ENCODE measurements around the gene ATP2B3. TPM values are rescaled to one million over a fixed set of nuclear protein-coding genes. Genes with fewer than 3 reads are reported as not detected.

Gene ATP2B3
- total RNA-seq, 1 donor from 2014 or later = 0.12 TPM

DNA sequence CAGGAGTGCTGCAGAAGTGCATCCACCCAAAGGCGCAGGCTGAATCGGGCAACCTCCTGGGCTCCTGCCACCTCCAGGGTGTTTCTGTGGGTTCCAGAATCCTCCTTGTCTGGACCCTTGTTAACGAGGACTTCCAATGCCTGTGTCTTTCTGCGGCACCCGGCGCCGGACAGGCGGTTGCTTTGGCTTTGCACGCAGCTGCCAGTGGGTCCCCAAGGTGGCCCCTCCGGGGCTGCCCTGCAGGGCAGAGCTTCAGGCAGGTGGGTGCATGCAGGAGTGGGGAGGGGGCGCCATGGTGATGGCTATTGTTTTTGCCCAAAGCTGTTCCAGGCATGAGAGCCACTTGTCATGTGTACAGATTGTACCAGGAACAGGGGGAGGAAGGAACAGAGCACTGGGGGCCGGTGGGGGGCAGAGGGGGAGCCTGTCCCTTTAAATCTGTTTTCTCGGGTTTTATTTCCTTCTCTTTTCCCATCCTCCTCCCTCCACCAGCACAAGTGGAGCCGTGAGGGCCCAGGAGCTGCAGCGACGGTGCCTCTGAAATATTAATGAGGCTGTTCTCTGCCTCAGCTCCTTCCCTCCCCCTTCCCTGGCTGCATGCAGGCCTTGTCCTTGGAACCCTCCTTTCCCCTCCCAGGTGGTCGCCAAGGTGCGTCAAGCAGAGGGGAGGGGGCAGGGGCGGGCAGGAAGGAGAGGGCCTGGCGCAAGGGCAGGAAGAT is 13.1 kb downstream of the ATP2B3 start:
- intact Hi-C loops (cut with micrococcal nuclease) = no loop called here

DNA sequence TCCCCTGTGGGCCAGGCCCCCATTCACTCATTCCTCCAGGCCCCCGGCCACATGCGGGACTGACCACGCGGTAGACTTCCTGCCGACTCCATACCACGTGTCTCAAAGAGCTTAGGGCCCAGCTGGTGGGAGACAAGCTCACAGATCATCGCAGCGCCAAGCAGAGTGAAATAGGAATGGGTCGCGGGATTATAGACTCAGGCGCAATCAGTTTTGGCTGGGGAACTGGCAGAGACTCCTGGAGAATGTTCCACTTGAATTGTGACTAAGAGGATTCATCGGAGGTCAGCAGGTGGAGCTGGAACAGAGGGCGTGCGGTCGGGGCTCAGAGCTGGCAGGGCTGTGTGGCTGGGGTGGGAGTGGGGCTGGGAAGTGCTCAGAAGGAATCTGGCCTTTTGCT is 15.6 kb downstream of the ATP2B3 start:
- intact Hi-C loops (cut with micrococcal nuclease) = no loop called here

DNA sequence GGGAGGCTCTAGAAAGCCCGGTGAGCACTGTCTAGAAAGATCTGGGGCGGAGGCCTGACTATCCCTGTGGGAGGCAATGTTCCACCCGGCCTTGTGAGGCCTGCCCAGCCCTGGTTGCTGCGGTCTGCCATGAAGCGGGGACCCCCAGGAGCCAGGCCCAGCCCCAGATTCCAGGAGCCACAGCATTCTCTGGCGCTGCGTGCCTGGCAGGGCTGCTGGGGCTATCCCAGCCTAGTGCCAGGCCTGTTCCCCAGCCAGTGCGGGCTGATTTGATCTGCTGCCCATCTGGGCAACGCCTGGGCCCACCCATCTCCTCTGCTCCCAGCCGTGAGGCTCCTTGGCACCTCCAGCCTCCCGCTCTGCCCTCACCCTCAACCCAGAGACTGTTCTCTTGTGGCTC is 19.6 kb downstream of the ATP2B3 start:
- intact Hi-C loops (cut with micrococcal nuclease) = no loop called here

DNA sequence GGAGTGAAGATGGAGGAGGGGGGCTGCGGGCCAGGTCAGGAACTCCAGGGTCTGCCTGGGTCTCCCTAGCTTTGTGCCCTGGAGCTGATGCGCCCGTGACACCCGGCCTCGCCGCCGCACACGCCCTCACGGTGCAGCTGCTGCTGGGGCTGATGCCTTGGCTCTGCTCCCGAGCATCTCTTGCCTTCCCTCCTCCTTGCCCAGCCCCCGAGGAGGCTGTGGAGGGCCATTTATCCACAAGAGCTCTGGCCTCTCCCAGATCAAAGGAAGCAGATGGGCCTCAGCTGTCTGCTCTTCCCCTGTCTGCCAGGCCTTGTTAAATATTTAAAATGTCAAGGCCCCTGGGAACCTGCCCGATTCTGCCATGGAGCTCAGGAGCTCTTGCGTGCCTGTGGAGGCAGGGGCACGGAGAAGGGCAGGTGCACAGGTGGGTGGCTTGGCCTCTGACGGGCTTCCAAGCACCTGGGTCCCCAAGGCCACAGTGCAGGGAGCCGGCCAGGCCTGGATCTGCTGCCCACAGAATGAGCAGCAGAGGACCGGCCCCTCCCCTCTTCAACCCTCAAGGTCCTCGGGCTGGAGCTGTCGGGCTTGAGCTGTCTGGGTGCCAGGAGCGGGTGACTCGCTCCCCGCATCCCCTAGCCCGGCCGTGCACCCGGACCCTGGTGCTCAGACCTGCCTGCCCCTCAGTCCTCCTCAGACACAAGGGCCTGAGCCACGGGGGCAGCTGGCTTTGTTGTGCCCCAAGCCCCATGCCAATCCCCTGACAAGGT is 20.3 kb downstream of the ATP2B3 start:
- intact Hi-C loops (cut with micrococcal nuclease) = no loop called here

DNA sequence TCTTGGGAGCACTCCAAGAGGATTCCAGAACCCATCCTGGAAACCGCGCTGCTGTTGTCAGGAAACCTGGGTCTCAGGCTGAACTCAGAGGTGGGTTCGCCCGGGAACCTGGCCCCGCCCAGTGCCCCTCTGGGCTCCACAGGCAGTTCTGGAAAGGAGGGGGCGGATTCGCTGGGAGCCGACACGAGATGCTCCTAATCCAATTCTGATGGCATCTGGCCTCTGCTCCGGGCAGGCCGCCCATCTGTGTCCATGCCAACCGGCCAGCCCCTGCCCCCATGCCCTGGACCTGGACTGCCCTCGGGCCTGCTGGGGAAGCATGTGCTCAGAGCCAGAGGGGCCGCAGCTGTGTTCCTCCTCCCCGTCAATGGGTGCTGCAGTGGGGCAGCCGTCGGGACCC is 21.0 kb downstream of the ATP2B3 start:
- intact Hi-C loops (cut with micrococcal nuclease) = no loop called here

DNA sequence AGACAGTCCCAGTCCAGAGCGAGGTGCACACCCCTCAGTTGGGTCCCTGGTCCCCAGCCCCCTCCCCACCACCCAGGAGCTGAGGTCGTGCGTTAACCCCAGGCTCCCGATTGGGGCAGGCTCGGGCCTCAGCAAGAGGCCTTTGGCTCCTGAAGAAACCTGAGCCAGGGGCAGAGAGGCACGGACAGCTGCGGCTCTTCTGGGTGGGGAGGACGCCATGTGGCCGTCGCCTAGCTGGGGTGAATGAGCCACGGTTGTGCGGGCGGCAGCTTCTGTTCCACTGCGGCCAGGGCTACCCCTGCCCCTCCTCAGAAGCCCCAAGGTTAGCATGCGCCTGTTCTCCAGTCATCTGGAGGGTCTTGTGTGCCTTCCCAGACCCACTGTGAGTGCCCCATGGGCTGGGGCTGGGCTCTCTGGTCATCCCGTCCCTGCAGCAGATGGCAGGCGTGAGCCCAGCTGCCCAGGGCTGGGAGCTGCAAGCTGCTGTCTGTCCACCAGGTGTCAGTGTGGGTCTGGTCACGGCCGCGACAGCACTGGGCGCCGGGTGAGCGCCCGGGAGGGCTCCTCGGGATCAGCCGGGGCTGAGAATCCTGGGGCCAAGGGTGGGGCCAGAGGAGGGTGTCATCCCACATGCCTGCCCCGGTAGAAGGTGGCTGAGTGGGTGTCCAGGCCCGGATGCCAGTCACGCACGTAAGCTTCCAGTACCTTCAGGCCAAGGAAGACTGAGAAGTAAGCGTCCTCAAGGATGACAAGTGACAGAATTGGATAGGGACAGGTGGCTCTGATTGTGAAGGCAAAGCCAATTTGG is 21.9 kb downstream of the ATP2B3 start:
- intact Hi-C loops (cut with micrococcal nuclease) = loop anchor here (1.0 kb wide), 1 partner anchor 129 kb away; no protein-coding TSS in a partner anchor

DNA sequence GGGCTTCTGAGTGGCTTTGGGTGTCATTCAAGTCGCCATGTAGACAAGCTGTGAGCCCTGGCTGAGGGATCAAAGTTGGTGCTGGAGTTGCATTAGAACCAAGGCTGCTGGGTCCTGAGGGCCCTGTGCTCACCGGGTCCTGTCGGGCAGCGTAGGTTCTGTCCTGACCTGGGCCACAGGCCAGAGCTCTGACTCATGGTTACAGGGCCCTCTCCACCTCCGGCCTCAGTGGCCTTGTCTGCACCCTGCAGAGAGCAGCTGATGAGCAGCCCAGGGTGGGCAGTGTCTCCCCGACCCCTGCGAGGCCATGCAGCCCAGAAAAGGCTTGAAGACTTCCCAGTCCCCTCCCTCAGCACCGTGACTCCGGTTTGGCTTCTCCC is 22.5 kb downstream of the ATP2B3 start:
- intact Hi-C loops (cut with micrococcal nuclease) = loop anchor here (1.0 kb wide), 1 partner anchor 128 kb away; no protein-coding TSS in a partner anchor

DNA sequence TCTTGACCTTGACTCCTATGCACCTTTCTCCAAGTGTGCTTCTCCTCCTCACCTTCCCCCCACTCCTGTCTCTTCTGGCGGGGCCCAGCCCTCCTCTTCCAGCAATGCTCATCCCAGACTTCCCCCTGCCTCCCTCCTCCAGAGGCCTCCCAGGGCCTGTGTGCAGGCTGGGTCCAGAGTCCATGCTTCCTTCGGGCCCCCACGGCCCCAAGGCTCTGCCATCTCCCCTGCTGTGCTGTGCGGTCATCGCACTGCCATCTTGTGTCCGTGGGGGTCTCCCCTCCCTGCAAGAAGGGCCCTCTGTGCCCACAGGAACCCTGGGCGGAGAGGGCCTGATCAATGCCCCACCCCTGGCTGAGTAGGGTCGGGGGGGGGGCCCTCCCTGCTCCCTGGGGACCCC is 27.3 kb downstream of the ATP2B3 start:
- intact Hi-C loops (cut with micrococcal nuclease) = no loop called here

DNA sequence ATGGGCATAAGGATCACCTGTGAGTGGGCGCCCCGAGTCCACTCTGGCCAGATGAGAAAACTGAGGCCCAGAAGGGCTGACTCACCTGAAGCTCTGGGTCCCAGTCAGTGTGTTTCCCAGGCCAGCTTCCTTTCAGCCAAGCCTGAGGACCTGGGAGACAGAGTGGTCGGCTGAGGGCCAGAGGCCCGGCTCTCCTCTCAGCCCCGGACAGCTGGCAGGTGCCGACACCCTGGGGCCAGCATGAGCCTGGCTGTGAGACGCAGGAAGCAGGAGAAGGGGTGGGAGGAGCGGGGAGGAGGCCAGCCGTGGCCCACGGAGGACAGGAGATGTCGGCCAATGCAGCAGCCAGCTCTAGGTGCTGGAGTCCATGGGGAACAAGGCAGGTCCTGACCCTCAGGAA is 28.9 kb downstream of the ATP2B3 start:
- intact Hi-C loops (cut with micrococcal nuclease) = no loop called here

DNA sequence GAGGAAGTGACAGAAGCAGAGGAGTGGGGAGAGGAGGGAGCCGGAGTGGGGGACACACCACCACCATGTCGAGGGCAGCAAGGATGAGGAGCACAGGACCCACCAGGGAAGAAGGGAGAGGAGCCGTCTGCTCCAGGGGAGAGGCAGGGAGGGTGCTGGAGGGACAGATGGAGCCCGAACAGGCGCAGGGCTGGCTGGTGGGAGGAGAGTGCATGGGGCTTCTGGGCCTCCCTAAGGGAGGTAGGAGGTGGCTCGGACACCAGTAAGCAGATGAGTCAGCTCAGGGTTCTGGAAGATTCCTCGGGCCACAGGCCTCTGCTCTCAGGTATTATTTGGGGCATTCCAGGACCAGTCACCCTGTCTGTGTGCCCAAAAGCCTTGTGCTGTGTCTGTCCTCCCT is 29.8 kb downstream of the ATP2B3 start:
- intact Hi-C loops (cut with micrococcal nuclease) = no loop called here

DNA sequence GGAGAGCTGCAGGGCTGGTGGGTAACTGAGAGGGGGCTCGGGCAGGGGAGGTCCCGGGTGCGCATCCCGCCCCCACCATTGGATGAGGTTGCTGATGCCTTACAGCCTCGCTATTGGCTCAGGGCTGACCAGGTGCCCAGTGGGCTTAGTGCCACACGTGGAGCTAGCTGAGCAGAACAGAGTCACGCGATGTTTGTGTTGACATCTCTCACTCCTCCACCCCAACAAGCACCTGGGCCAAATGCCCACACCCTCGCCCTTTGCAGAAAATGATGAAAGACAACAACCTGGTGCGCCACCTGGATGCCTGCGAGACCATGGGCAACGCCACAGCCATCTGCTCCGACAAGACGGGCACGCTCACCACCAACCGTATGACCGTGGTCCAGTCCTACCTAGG is 31.8 kb downstream of the ATP2B3 start:
- intact Hi-C loops (cut with micrococcal nuclease) = no loop called here

DNA sequence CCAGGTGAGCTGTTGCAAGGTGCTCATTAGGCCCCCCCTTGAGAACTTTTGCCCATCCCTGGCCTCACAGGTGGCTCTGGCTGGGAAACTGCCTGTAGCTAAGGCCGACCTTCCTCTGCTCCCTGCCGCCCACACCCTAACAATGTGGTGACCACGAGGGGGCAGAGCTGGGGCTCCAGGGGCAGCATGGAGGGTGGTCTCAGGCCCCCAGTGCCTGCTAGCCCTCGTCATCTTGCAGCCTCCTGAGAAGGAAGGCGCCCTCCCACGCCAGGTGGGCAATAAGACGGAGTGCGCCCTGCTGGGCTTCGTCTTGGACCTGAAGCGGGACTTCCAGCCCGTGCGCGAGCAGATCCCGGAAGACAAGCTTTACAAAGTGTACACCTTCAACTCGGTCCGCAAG is 32.4 kb downstream of the ATP2B3 start:
- intact Hi-C loops (cut with micrococcal nuclease) = no loop called here

DNA sequence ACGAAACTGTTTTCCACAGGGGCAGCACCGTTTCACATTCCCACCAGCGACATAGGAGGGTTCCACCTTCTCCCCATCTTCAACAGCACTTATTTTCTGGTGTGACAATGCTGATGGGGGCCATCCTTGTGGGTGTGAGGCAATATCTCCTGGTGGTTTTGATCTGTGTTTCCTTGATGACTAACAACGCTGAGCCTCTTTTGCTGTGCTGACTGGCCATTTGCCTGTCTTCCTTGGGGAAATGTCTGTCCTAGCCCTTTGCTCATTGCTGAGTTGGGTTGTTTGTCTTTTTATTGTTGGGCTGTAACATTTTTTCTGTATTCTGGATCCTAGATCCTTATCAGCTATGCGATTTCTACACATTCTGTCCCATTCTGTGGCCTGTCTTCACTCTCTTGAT is 33.7 kb downstream of the ATP2B3 start:
- intact Hi-C loops (cut with micrococcal nuclease) = no loop called here

DNA sequence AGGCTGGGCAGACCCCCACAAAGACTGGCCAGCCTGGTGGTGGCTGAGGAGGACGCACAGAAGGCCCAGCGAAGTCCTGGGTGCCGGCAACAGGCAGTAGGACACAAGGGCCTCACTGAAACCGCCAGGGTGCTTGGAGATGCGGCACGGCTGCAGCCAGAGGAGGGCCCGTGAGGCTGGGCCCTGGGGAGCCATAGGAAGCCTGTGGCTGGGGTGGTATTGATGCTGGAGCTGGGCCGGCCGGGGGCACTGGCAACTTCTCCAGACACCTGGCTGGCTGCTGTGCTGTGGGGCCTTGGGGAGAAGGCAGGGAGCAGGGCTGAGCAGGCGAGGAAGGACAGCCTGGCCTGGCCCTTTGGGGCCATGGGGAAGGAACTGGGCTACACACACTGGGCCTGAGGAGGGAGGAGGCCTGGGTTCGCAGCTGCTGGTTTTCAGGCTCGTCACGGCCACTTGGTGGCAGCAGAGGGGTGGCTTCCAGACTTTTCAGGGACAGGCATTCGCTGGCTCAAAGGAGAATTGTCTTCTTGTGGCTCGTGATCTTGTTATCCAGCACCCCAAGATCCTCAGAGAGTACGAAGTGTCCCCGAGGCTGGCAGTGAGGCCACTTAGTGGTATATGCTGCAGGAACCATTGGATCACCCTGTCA is 37.2 kb downstream of the ATP2B3 start:
- intact Hi-C loops (cut with micrococcal nuclease) = loop anchor here (1.0 to 2.0 kb wide), 3 partner anchors 56 to 114 kb away; no protein-coding TSS in a partner anchor

DNA sequence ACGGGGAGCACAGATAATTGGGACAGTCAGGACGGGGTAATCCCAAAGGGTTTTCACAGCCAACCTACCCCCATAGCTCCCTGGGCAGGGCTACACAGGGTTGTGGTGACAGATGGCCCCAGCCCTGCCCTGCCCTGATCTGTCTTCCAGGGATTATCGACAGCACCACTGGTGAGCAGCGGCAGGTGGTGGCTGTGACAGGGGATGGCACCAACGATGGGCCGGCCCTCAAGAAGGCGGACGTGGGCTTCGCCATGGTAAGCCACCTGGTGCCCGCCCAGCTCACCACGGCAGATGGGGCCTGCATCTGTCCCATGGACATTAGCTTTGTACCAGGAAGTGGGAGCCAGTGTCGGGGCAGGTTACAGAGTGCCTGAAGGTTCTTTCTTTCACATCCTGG is 39.3 kb downstream of the ATP2B3 start:
- intact Hi-C loops (cut with micrococcal nuclease) = no loop called here

DNA sequence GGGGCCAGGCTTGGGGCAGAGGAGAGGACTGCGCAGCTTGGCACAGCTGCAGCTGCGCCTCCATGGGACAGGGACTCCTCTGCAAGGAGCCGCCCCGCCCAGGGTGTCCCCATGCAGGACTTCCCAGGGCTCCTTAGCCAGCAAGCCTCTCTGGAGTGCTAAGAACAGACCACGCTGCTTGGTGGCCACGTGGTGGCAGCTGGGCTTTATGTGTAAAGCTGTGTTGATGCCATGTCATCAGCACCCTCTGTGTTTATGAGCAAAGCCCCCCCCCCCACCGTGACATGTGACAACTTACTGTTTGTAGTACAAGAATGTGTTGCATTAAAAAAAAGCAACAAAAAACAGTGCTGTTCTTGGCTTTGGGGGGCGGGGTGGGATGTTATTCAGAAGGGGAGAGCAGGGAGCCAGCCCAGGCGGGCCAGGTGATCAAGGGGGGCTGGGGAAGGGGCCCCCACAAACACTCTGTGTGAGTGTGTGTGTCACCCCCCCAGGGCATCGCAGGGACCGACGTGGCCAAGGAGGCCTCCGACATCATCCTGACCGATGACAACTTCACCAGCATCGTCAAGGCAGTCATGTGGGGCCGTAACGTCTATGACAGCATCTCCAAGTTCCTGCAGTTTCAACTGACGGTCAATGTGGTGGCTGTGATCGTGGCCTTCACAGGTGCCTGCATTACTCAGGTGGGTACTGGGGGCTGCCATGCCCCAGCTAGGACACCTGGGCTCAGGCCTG is 40.3 kb downstream of the ATP2B3 start:
- intact Hi-C loops (cut with micrococcal nuclease) = no loop called here

DNA sequence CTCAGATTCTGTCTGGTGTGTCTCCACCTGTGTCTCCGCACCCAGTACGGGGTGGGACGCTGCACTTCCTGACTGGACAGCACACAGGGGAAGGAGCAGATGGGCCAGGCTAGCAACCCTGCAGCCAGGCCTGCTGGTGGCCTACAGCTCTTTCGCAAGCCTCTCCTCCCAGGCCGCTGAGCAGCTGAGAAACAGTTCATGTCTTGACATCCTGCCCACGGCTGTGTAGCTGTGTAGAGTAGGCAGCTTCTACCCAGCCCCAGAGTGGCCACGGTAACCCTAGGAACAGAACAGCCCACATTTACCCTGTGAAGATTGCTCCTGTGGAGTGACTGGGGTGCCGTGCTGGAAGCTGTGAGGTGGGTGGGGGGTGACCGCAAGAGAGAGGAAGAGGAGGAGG is 42.6 kb downstream of the ATP2B3 start:
- intact Hi-C loops (cut with micrococcal nuclease) = no loop called here

DNA sequence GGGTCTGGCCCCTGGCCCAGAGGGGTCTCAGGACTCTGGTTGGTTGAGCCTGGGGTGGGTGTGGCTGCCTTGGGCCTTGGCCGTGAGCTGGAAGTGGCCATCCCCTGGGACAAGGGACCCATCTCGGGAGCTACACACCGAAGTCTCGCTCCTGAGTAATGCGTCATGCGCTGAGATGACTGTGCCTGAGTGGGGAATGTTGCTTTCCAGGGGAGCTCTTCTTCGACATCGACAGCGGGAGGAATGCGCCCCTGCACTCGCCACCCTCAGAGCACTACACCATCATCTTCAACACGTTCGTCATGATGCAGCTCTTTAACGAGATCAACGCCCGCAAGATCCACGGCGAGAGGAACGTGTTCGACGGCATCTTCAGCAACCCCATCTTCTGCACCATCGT is 43.0 kb downstream of the ATP2B3 start:
- intact Hi-C loops (cut with micrococcal nuclease) = no loop called here

DNA sequence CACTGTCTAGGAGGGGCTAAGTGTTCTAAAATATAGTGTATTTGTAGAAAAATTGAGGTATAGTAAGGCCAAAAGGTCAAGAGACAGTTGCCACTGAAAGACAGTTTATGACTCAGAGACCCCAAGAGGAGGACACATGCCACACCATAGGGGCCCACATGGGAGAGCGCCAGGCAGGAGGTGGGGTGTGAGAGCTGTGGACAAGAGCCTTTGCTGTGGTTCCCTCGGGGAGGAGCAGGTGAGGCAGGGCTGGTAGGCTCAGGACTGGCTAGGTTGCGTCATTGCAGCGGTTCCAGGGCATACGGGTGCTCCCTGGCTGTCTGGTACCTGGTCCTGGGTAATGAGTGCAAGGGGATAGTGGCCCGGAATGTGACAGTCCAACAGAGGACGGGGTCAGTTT is 43.9 kb downstream of the ATP2B3 start:
- intact Hi-C loops (cut with micrococcal nuclease) = no loop called here

DNA sequence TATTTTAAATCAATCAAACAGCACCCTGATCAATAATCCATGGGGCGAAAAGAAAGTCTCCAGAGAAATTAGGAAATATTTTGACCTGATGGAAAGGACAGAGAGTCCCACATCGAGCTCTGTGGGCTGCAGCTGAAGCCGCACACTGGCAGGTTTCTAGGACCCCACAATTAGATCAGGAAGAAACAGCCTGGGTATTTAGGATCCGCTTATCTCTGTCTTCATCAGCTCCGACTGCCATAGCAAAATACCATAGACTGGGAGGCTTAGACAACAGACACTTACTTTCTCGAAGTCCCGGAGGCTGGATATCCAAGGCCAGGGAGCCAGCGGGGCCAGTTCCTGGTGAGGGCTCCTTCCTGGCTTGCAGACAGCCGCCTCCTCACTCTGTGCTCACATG is 45.1 kb downstream of the ATP2B3 start:
- intact Hi-C loops (cut with micrococcal nuclease) = no loop called here

Measured in T-helper 1 cell treated with Interleukin-12 subunit alpha and Interleukin-12 subunit beta and Interleukin-4 antibody, amounts not matched to agents 30 ng/mL and 1 ng/mL, for 36 hours (primary cell).